Midbrain (tissue), 1 donor: ENCODE measurements around the gene AP2B1.
"Not testable (repeated sequence)": the region's sequence is repeated elsewhere in the genome, so short reads cannot be mapped to it uniquely, and the experiment has no call there.

Experiments used
- DNase-seq: peaks from one replicate; lab custom pipeline; 2025; lab: John Stamatoyannopoulos, UW

The AP2B1 gene

GRCh38 chr17:35587074-35587961, at the start of gene AP2B1:
Gene AP2B1, plus strand, starts transcription at chr17:35587322. Its CDS starts 6,709 bp downstream, at chr17:35594031.
- DNase-seq, result peak; percentile 88

GRCh38 chr17:35537601-35538141, 49.5 kb upstream of the AP2B1 start, which contains the start of gene SLFN12L:
Gene SLFN12L, minus strand, starts transcription at chr17:35537678. Its CDS starts 15,314 bp downstream, at chr17:35522364.
- DNase-seq, result peak; percentile 24

GRCh38 chr17:35539659-35540026, 47.5 kb upstream of the AP2B1 start:
- no peak for DNase-seq

GRCh38 chr17:35540589-35541404, 46.3 kb upstream of the AP2B1 start:
- DNase-seq, result no peak

- DNase-seq, result no peak
These were observed 45.7 kb upstream of the AP2B1 start for GRCh38 chr17:35541434-35541833.

- no peak for DNase-seq
These were observed 44.1 kb upstream of the AP2B1 start for GRCh38 chr17:35542990-35543389.

- no peak for DNase-seq
These were observed 43.3 kb upstream of the AP2B1 start for GRCh38 chr17:35543856-35544255.

- DNase-seq, result no peak
These were observed 42.0 kb upstream of the AP2B1 start for GRCh38 chr17:35545150-35545549.

GRCh38 chr17:35546487-35546886, 40.6 kb upstream of the AP2B1 start:
- DNase-seq, result no peak

- no peak for DNase-seq
These were observed 38.8 kb upstream of the AP2B1 start for GRCh38 chr17:35548208-35548810.

GRCh38 chr17:35548978-35549377, 38.1 kb upstream of the AP2B1 start:
- DNase-seq, result no peak

GRCh38 chr17:35553310-35553709, 33.8 kb upstream of the AP2B1 start:
- DNase-seq, result no peak

- DNase-seq, result no peak
These were observed 32.5 kb upstream of the AP2B1 start for GRCh38 chr17:35554668-35555067.

GRCh38 chr17:35555691-35556090, 31.4 kb upstream of the AP2B1 start:
- no peak for DNase-seq

- no peak for DNase-seq
These were observed 29.8 kb upstream of the AP2B1 start for GRCh38 chr17:35557353-35557752.

GRCh38 chr17:35559495-35560210, 27.5 kb upstream of the AP2B1 start:
- DNase-seq, result no peak

- DNase-seq, result no peak
These were observed 26.4 kb upstream of the AP2B1 start, which contains the start of gene SLFN14 for GRCh38 chr17:35560703-35561102. Gene SLFN14, minus strand, starts transcription at chr17:35560819. Its CDS starts 2,757 bp downstream, at chr17:35558062.

- not testable (repeated sequence) for DNase-seq
These were observed 23.9 kb upstream of the AP2B1 start for GRCh38 chr17:35563181-35563580.

- DNase-seq, result no peak
These were observed 20.2 kb upstream of the AP2B1 start for GRCh38 chr17:35566968-35567367.

GRCh38 chr17:35568561-35568960, 18.6 kb upstream of the AP2B1 start:
- no peak for DNase-seq

GRCh38 chr17:35569405-35569804, 17.7 kb upstream of the AP2B1 start:
- DNase-seq, result no peak
